ENCODE results near the gene SUN2.

- TF ChIP-seq CTCF (IDR thresholded peaks at IDR 0.05) (no peak), POLR2A (IDR thresholded peaks at IDR 0.05) (no peak)
Measured at GRCh38 chr22:38782402-38783094, 26.8 kb upstream of the SUN2 start.

Measured in esophagus squamous epithelium (tissue), 4 donors.